Lung (tissue), 12 donors: ENCODE data around the gene AQP6. TPM values are rescaled to one million over a fixed set of nuclear protein-coding genes. Genes with fewer than 3 reads are reported as not detected.

ENCODE experiments used
- ATAC-seq: fragments of 200-7000 bp; cut with Tn5 transposase; one replicate; pipeline ENCODE4 v1.9.1; 2020; ENCODE audit warnings: moderate number of reproducible peaks; ENCODE audit not compliant: insufficient read depth, low FRiP score
- DNase-seq, 3 donors: peaks; one replicate each; pipeline ENCODE4 v3.0.0-alpha.2; 2013 to 2017
- H3K27ac ChIP-seq, 2 donors: one replicate each; pipeline ENCODE4 v1.5.1; 2013; ENCODE audit warnings: mild to moderate bottlenecking in 2 of 2, moderate library complexity in 2 of 2, control low read depth in 1 of 2, inconsistent platforms in 1 of 2, low read depth in 1 of 2, low read length in 1 of 2
- H3K27me3 ChIP-seq, 3 donors: one replicate each; pipeline ENCODE4 v1.5.1; 2013; ENCODE audit warnings: low read length in 2 of 3; ENCODE audit not compliant: control insufficient read depth in 3 of 3, insufficient read depth in 3 of 3
- H3K36me3 ChIP-seq, 4 donors: one replicate each; pipeline ENCODE4 v1.5.1; 2013; ENCODE audit warnings: low read length in 4 of 4, mild to moderate bottlenecking in 1 of 4, moderate library complexity in 1 of 4; ENCODE audit not compliant: control insufficient read depth in 4 of 4, insufficient read depth in 4 of 4
- H3K4me1 ChIP-seq, 5 donors: one replicate each; pipeline ENCODE4 v1.5.1; 2013; ENCODE audit warnings: low read length in 5 of 5, mild to moderate bottlenecking in 2 of 5, moderate library complexity in 1 of 5; ENCODE audit not compliant: control insufficient read depth in 5 of 5, insufficient read depth in 5 of 5
- H3K4me3 ChIP-seq: one replicate; pipeline ENCODE4 v1.5.1; 2013; ENCODE audit warnings: mild to moderate bottlenecking, control low read depth, moderate library complexity
- H3K9ac ChIP-seq, 2 donors: one replicate each; pipeline ENCODE4 v1.5.1; 2013; ENCODE audit warnings: low read length in 2 of 2, control low read depth in 1 of 2; ENCODE audit not compliant: insufficient read depth in 1 of 2
- H3K9me3 ChIP-seq, 4 donors: one replicate each; pipeline ENCODE4 v1.5.1; 2013; ENCODE audit warnings: low read length in 3 of 4, mild to moderate bottlenecking in 1 of 4, moderate library complexity in 1 of 4; ENCODE audit not compliant: control insufficient read depth in 4 of 4, insufficient read depth in 3 of 4
- WGBS, 2 donors: extraction: QIAGEN DNeasy Blood & Tissue Kit; methylation state at CpG; one replicate each; pipeline ENCODE4 v1.1.7; 2013; 5-methylcytosine and 5-hydroxymethylcytosine counted together
- polyA plus RNA-seq, 2 donors: library from polyadenylated mRNA; stranded (reverse); fragments of 200-250 nt; gene quantifications; one replicate each; pipeline ENCODE4 v1.2.1, GENCODE V29; 2013
- total RNA-seq, 2 donors: library from RNA; depleted of rRNA in 1 of 2; stranded (reverse); fragments of >200 nt in 1 of 2; gene quantifications; one replicate each; pipeline ENCODE4 v1.2.1, GENCODE V29; 2014 to 2021
- TF ChIP-seq, protein P1 (sequence below): IDR thresholded peaks from 2 replicates; pipeline ENCODE4 v1.5.1; 2012; ENCODE audit warnings: mild to moderate bottlenecking; ENCODE audit errors: control extremely low read depth, extremely low read depth
- donor health status: control.
- donor health status: control.
- donor health status: Bipolar disorder and iron deficiency.
- donor health status: healthy.
- donor health status: DM: yes; HTN: yes; CAD: no.

AQP6 gene
- total and polyA plus RNA-seq, 4 donors: 0.03 to 0.40 (median 0.19) TPM

- WGBS, 2 donors: 82 to 89% methylated on average over 10 of the region's 10 CpGs
- no peak for DNase-seq
- Histone ChIP-seq H3K9ac (no peak overlapping the region), H3K27me3 (no peaks in the 10 kb centered on the region), H3K4me1 (peaks cover 4 to 17% (median 7%) of the 10 kb centered on the region in 5 donors), H3K4me3 (no peak overlapping the region), H3K27ac (no peak overlapping the region), H3K9me3 (no peaks in the 10 kb centered on the region), H3K36me3 (no peaks in the 10 kb centered on the region)
- TF ChIP-seq, protein P1, sequence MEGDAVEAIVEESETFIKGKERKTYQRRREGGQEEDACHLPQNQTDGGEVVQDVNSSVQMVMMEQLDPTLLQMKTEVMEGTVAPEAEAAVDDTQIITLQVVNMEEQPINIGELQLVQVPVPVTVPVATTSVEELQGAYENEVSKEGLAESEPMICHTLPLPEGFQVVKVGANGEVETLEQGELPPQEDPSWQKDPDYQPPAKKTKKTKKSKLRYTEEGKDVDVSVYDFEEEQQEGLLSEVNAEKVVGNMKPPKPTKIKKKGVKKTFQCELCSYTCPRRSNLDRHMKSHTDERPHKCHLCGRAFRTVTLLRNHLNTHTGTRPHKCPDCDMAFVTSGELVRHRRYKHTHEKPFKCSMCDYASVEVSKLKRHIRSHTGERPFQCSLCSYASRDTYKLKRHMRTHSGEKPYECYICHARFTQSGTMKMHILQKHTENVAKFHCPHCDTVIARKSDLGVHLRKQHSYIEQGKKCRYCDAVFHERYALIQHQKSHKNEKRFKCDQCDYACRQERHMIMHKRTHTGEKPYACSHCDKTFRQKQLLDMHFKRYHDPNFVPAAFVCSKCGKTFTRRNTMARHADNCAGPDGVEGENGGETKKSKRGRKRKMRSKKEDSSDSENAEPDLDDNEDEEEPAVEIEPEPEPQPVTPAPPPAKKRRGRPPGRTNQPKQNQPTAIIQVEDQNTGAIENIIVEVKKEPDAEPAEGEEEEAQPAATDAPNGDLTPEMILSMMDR: no peak
- ATAC-seq: no peak
Measured at GRCh38 chr12:49980501-49981349, 8.0 kb downstream of the AQP6 start.

DNA sequence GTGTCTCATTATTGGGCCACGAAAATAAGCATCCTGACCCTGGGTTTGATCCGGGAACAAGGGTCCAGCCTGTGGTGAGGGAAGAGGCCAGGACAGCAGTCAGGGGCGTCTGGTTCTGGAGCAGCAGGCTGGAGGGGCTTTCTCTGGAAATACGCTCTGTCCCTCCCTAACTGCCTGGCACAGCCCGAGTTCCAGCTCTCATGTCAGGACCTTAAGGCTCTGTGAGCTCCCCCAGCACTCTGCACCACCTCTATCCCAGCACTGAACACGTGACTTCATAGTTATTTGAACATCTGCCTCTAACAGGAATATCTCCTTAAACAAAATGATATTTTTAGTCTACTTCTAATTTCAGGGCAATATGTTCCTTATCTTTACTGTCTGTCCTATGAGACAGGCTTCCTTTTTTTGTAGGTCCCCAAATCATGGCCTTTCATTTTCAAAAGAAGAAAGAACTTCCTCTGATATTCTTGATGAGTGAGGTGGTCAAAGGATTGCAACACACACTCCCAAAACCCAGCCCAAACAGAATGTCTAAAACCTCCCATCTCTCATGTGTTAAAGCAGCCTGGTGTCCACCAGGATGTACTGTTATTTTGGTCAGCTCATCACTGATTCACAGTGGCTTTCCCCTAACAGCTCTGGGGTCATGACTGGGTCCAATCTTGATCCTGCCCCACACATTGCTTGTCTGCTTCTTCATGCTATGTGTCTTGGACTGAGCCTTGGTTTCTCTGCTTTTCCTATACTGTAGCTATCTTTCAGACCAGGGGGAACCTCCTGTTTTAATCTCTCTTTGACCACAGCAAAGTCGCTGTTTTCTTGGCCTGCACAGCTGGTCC, 9.7 kb downstream of the AQP6 start:
- ATAC-seq: no peak
- WGBS, 2 donors: 77 to 88% methylated on average over 7 of the region's 7 CpGs
- Histone ChIP-seq H3K27ac (no peak overlapping the region), H3K4me3 (no peak overlapping the region), H3K4me1 (peaks cover 4 to 17% (median 7%) of the 10 kb centered on the region in 5 donors), H3K27me3 (no peaks in the 10 kb centered on the region), H3K36me3 (no peaks in the 10 kb centered on the region), H3K9ac (no peak overlapping the region), H3K9me3 (no peaks in the 10 kb centered on the region)
- TF ChIP-seq, protein P1: no peak
- DNase-seq: no peak

DNA sequence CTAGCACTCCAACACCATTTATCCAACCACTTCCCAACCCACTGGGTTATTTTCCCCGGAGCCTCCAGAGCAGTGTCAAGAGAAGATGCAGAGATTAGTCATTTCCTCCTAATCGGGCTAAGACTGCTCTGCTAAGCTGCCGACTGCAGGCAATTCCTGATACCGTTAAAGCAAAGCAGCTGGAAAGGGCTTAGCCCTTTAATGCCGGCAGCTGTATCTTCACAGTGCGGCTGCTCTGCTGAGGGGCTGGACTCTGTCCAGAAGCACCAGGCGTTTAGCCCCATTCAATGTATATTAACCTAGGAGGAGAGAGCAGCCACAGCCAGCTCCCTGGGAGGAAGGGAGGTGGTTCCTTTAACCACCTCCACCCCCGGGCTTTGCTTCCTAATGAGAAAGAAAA, 11.1 kb downstream of the AQP6 start:
- Histone ChIP-seq H3K9ac (no peak overlapping the region), H3K27ac (no peak overlapping the region), H3K4me1 (peaks cover 4 to 17% (median 7%) of the 10 kb centered on the region in 5 donors), H3K4me3 (no peak overlapping the region), H3K27me3 (no peaks in the 10 kb centered on the region), H3K36me3 (peaks cover 0 to 3% (median 0%) of the 10 kb centered on the region in 4 donors), H3K9me3 (no peaks in the 10 kb centered on the region)
- peak; percentile 81 to 95 (median 91) for DNase-seq
- TF ChIP-seq, protein P1: no peak
- no peak for ATAC-seq
- 9% methylated on average over 8 of the region's 8 CpGs for WGBS, 2 donors
